Vagina (tissue), 2 donors: ENCODE measurements around the gene PRR9. TPM values are rescaled to one million over a fixed set of nuclear protein-coding genes. Genes with fewer than 3 reads are reported as not detected.

Experiments used
- DNase-seq, 2 donors: peaks; one replicate each; pipeline ENCODE4 v3.0.0-alpha.2; 2017; ENCODE audit errors: extremely low spot score in 2 of 2
- H3K27ac ChIP-seq: fragments of 200-600 bp; sonication (generic); one replicate; pipeline ENCODE4 v1.5.1; 2019
- H3K27me3 ChIP-seq: fragments of 200-600 bp; sonication (generic); one replicate; pipeline ENCODE4 v1.5.1; 2019
- H3K36me3 ChIP-seq, 2 donors: fragments of 200-600 bp; sonication (generic); one replicate each; pipeline ENCODE4 v1.5.1; 2017 to 2019
- H3K4me1 ChIP-seq: fragments of 200-600 bp; sonication (generic); one replicate; pipeline ENCODE4 v1.5.1; 2019
- H3K4me3 ChIP-seq, 2 donors: fragments of 200-600 bp; sonication (generic); 1 replicate in 1 of 2; 2 replicates in 1 of 2; pipeline ENCODE4 v1.5.1; 2016 to 2019
- H3K9me3 ChIP-seq: fragments of 200-600 bp; sonication (generic); one replicate; pipeline ENCODE4 v1.5.1; 2019
- POLR2A ChIP-seq, 2 donors: fragments of 450-650 bp; IDR thresholded peaks; one replicate each; pipeline ENCODE4 v1.6.1; 2017; ENCODE audit warnings: antibody characterized with exemption in 2 of 2, mild to moderate bottlenecking in 2 of 2, moderate library complexity in 2 of 2
- POLR2AphosphoS5 ChIP-seq, 2 donors: sonication (generic); formaldehyde crosslinking; IDR thresholded peaks; one replicate each; pipeline ENCODE4 v1.9.0; 2017; ENCODE audit warnings: antibody characterized with exemption in 2 of 2, mild to moderate bottlenecking in 2 of 2, low read depth in 1 of 2; ENCODE audit not compliant: insufficient read depth in 1 of 2
- intact Hi-C: fragments of 100-400 bp; cut with DNase I; formaldehyde crosslinking; loops from one replicate; pipeline ENCODE4 v1.15.1; 2023
- total RNA-seq: library from RNA; depleted of rRNA; stranded (reverse); fragments of >200 nt; gene quantifications from one replicate; pipeline ENCODE4 v1.2.3, GENCODE V29; 2016
- TF ChIP-seq, protein P1 (sequence below), 3 experiments: fragments of 450-650 bp in 2 of 3; fragments of 200-600 bp in 1 of 3; sonication (generic) in 1 of 3; IDR thresholded peaks; one replicate each; pipeline ENCODE4 v1.5.1; 2017 to 2019; ENCODE audit warnings: antibody characterized with exemption in 3 of 3, mild to moderate bottlenecking in 2 of 3, moderate library complexity in 2 of 3

PRR9 gene
- total RNA-seq, 1 donor from 2014 or later: not detected

DNA sequence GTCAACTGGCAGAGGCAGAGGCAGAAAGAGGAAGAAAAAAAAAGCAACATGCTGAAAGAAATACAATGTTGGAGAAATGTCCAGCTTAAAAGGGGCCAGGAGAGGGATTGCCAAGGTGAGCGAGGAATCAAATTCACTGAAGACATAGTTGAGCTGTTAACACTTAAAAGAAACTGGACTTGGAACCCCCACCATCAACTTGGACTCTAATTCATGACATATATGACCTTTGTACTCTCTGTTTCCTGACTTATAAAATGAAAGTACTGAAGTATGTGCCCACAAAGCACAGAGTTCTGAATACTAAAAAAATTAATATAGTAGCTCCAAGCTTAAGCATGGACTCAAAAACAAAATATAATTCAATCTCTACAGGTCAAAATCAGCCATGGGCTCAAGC lies 16.1 kb downstream of the PRR9 start:
- no peak overlapping the region for H3K27ac ChIP-seq
- no peaks in the 10 kb centered on the region for H3K27me3 ChIP-seq
- no peak for TF ChIP-seq POLR2AphosphoS5 (IDR thresholded peaks at IDR 0.05; ENCODE audit: insufficient read depth in 1 of 2, low read depth in 1 of 2)
- TF ChIP-seq, protein P1, sequence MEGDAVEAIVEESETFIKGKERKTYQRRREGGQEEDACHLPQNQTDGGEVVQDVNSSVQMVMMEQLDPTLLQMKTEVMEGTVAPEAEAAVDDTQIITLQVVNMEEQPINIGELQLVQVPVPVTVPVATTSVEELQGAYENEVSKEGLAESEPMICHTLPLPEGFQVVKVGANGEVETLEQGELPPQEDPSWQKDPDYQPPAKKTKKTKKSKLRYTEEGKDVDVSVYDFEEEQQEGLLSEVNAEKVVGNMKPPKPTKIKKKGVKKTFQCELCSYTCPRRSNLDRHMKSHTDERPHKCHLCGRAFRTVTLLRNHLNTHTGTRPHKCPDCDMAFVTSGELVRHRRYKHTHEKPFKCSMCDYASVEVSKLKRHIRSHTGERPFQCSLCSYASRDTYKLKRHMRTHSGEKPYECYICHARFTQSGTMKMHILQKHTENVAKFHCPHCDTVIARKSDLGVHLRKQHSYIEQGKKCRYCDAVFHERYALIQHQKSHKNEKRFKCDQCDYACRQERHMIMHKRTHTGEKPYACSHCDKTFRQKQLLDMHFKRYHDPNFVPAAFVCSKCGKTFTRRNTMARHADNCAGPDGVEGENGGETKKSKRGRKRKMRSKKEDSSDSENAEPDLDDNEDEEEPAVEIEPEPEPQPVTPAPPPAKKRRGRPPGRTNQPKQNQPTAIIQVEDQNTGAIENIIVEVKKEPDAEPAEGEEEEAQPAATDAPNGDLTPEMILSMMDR (IDR thresholded peaks at IDR 0.05): no peak
- TF ChIP-seq POLR2A (IDR thresholded peaks at IDR 0.05): no peak
- no peaks in the 10 kb centered on the region for H3K36me3 ChIP-seq
- no peak overlapping the region for H3K4me3 ChIP-seq
- DNase-seq: no peak
- intact Hi-C loops: no loop called here
- H3K9me3 ChIP-seq: no peaks in the 10 kb centered on the region
- H3K4me1 ChIP-seq: no peaks in the 10 kb centered on the region

DNA sequence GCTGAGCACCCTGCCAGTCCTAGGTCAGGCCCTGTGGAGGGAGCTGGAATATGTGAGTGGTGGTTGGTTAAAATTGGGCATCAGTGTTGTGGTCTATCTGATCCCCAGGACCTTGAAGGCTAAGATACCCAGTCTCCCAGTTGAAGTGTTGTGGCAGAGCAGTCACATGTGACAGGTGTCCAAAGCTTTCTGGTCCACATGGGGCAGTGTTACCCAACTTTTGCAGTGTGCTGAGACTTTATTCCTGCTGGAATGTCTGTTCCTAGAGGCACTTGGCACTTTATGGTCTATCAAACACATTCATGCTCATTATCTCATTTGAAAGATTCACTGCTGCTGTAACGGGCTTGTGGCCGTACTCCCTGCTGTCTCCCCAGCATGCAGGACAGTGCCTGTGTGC lies 21.1 kb downstream of the PRR9 start:
- intact Hi-C loops: no loop called here
- Histone ChIP-seq H3K27ac (no peak overlapping the region), H3K4me3 (no peak overlapping the region), H3K36me3 (no peaks in the 10 kb centered on the region), H3K4me1 (no peaks in the 10 kb centered on the region), H3K9me3 (no peaks in the 10 kb centered on the region), H3K27me3 (no peaks in the 10 kb centered on the region)
- no peak for DNase-seq
- TF ChIP-seq, protein P1 (IDR thresholded peaks at IDR 0.05): no peak
- TF ChIP-seq POLR2AphosphoS5 (IDR thresholded peaks at IDR 0.05; ENCODE audit: insufficient read depth in 1 of 2, low read depth in 1 of 2) (no peak), POLR2A (IDR thresholded peaks at IDR 0.05) (no peak)

DNA sequence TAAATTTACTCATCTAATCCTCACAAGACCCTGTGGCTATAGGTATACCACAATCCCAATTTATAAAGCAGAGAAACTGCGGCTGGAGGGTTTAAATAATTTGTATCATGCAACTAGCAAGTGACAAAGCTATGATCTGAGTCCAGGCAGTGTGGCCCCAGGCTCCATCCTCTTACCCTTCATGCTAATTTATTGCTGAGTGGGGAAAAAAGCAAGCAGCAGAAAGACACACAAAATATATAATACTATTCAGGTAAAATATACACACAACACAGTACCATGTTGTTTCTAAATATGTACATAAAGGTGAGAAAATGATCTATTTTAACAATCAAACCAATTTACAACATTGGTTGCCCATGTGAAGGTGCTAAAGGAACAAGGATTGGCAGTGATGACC lies 24.8 kb downstream of the PRR9 start:
- intact Hi-C loops: no loop called here
- Histone ChIP-seq H3K4me1 (no peaks in the 10 kb centered on the region), H3K9me3 (no peaks in the 10 kb centered on the region), H3K36me3 (no peaks in the 10 kb centered on the region), H3K4me3 (no peak overlapping the region), H3K27ac (no peak overlapping the region), H3K27me3 (no peaks in the 10 kb centered on the region)
- TF ChIP-seq, protein P1 (IDR thresholded peaks at IDR 0.05): no peak
- no peak for TF ChIP-seq POLR2AphosphoS5 (IDR thresholded peaks at IDR 0.05; ENCODE audit: insufficient read depth in 1 of 2, low read depth in 1 of 2)
- TF ChIP-seq POLR2A (IDR thresholded peaks at IDR 0.05): no peak
- DNase-seq: no peak

DNA sequence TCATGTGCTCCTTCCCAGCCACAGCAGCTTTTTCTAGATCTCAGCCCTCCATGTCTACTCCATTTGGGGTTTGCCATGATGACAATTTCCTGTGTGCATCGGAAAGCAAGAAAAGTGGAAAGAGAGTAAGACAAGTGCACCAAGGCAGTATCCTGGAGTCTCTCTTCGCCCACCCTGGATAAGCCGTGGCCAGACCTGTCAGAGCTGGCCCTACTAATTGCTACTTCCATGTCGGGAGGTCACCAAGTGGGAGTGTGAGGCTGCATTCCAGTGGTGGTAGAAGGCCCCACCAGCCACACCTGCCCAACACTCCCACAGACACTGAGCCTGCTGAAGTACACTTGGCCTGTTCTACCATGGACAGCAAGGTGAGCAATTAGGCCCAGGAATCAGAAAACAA lies 28.1 kb downstream of the PRR9 start:
- intact Hi-C loops: no loop called here
- no peaks in the 10 kb centered on the region for H3K36me3 ChIP-seq
- no peak overlapping the region for H3K4me3 ChIP-seq
- no peak overlapping the region for H3K27ac ChIP-seq
- H3K4me1 ChIP-seq: no peaks in the 10 kb centered on the region
- H3K27me3 ChIP-seq: no peaks in the 10 kb centered on the region
- peak in 1 of 2 donors; percentile 19 for DNase-seq
- no peak for TF ChIP-seq POLR2AphosphoS5 (IDR thresholded peaks at IDR 0.05; ENCODE audit: insufficient read depth in 1 of 2, low read depth in 1 of 2)
- TF ChIP-seq POLR2A (IDR thresholded peaks at IDR 0.05): no peak
- TF ChIP-seq, protein P1 (IDR thresholded peaks at IDR 0.05): no peak
- H3K9me3 ChIP-seq: no peaks in the 10 kb centered on the region

DNA sequence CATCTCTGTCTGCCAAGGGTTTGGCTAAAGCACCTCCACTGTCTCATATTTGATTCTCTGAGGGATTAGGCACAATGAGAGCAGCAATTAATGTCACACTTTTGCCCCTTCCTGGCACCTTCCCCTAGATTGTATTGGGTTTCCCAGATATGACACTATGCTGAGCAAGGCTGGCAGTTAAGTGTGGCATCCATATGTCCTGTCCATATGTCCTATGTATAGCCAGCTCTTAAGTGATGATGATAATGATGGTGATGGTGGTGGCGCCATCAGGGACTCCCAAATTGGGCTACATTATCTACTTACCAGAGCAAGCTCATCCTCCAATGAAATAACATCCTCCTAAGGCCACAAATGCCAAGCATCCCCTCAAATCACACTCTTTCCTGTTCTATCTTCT lies 28.6 kb downstream of the PRR9 start:
- peak in 1 of 2 donors; percentile 46 for DNase-seq
- Histone ChIP-seq H3K4me3 (no peak overlapping the region), H3K27ac (no peak overlapping the region), H3K36me3 (no peaks in the 10 kb centered on the region), H3K4me1 (no peaks in the 10 kb centered on the region), H3K9me3 (no peaks in the 10 kb centered on the region), H3K27me3 (no peaks in the 10 kb centered on the region)
- no peak for TF ChIP-seq POLR2A (IDR thresholded peaks at IDR 0.05)
- intact Hi-C loops: no loop called here

DNA sequence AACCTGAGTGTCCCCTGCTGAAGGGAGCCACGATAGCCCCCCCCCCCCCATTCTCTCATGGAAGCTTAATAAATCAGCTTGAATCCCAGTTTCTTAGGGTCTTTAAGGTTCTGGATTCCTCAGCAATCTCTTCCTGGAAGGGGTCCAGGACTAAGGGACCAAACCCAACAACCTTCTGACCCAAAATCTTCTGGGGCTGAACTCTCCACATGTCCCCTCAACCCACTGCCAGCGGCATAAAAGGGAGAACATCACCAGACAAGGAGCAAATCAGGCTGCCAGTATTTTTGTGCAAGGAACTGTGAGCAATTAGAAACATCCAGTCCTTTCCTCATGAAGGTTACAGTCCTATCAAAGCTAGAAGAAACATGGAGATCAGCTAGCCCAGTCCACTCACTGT lies 29.4 kb downstream of the PRR9 start:
- no peaks in the 10 kb centered on the region for H3K9me3 ChIP-seq
- TF ChIP-seq POLR2A (IDR thresholded peaks at IDR 0.05) (no peak), POLR2AphosphoS5 (IDR thresholded peaks at IDR 0.05; ENCODE audit: insufficient read depth in 1 of 2, low read depth in 1 of 2) (no peak)
- TF ChIP-seq, protein P1 (IDR thresholded peaks at IDR 0.05): no peak

More for the DNA sequence above, 29.4 kb downstream of the PRR9 start:
- H3K27ac ChIP-seq: no peak overlapping the region
- H3K4me1 ChIP-seq: no peaks in the 10 kb centered on the region
- H3K36me3 ChIP-seq: no peaks in the 10 kb centered on the region
- H3K27me3 ChIP-seq: no peaks in the 10 kb centered on the region
- DNase-seq: peak in 1 of 2 donors; percentile 55
- intact Hi-C loops: no loop called here
- H3K4me3 ChIP-seq: no peak overlapping the region
